Stomach (tissue), 4 donors: Measurements from ENCODE around the gene CKB.

Experiments
- CTCF ChIP-seq, 7 experiments: fragments of 450-650 bp in 4 of 7; fragments of 200-600 bp in 3 of 7; sonication (generic) in 3 of 7; IDR thresholded peaks; one replicate each; pipeline ENCODE4 v1.5.1; 2016 to 2019; ENCODE audit warnings: antibody characterized with exemption in 7 of 7, control low read depth in 2 of 7, mild to moderate bottlenecking in 1 of 7
- EP300 ChIP-seq: sonication (generic); formaldehyde crosslinking; IDR thresholded peaks from one replicate; pipeline ENCODE4 v1.6.1; 2017; ENCODE audit warnings: antibody characterized with exemption
- POLR2A ChIP-seq, 4 donors: fragments of 450-650 bp; IDR thresholded peaks; one replicate each; pipeline ENCODE4 v1.6.1; 2016; ENCODE audit warnings: antibody characterized with exemption in 4 of 4, control low read depth in 2 of 4, mild to moderate bottlenecking in 1 of 4, moderate library complexity in 1 of 4

DNA sequence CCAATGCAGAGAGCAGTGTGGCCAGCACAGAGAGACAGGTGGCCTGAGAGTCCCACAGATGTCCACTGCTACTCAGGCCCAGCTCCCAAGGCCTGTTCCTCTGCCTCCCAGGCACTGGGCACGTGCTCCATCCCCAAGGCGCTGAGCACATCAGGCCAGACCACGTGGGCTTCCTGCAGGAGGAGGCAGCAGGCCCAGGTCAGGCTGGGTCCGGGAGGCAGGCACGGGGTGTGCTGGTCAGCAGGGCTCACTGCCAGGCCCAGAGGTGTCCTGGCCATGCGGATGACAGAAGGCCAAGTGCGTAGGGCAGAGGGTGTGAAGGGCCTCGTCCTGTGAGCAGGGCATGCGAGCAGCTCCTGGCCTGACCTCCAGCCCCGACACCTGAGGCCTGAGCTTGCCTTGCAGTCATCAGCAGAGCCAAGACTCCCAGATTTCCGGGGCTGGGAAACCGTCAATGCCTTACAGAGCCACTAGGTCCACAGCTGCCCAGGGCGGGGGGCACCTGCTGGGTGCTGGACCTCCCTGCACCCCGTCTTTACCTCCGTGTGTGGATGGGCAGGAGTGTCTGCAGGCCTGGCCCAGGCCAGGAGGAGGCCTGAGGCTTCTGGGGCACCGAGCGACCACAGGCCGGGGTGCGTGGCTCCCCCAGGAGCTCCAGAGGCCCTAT, 21.2 kb upstream of the CKB start:
- TF ChIP-seq CTCF (IDR thresholded peaks at IDR 0.05), result no peak
- TF ChIP-seq POLR2A (IDR thresholded peaks at IDR 0.05), result no peak
- no peak for TF ChIP-seq EP300
